HL-60 (cell line): ENCODE measurements around the gene ABHD15.
A peak's percentile ranks its signal among the peaks of the same experiment; 100 is the strongest.

Experiments used
- DNase-seq, 2 experiments: peaks; one replicate each; pipeline ENCODE4 v3.0.0-alpha.2; 2010 to 2020; ENCODE audit warnings: low read depth in 1 of 2, low spot score in 1 of 2
- H3K27ac ChIP-seq: fragments of 250-450 bp; sonication (Bioruptor Pico); replicated peaks from 2 replicates; pipeline ENCODE4 v1.5.1; 2020; ENCODE audit warnings: mild to moderate bottlenecking, moderate library complexity
- H3K27me3 ChIP-seq: fragments of 250-450 bp; sonication (Bioruptor Pico); 2 replicates; pipeline ENCODE4 v1.5.1; 2021; ENCODE audit warnings: mild to moderate bottlenecking, moderate library complexity; ENCODE audit not compliant: insufficient read depth, poor library complexity, severe bottlenecking
- H3K4me3 ChIP-seq: replicated peaks from 2 replicates; pipeline ENCODE4 v1.5.1; 2011; ENCODE audit warnings: mild to moderate bottlenecking, control low read depth, low read length; ENCODE audit not compliant: insufficient read depth
- CTCF ChIP-seq: IDR thresholded peaks from one replicate; pipeline ENCODE4 v1.5.1; 2011; ENCODE audit warnings: low read length, control low read depth, inconsistent platforms; ENCODE audit not compliant: insufficient read depth
- GABPA ChIP-seq: IDR thresholded peaks from 2 replicates; pipeline ENCODE4 v1.6.1; 2012; ENCODE audit warnings: low read depth
- POLR2AphosphoS5 ChIP-seq: IDR thresholded peaks from 2 replicates; pipeline ENCODE4 v1.6.1; 2012; ENCODE audit warnings: low read depth
- REST ChIP-seq: IDR thresholded peaks from 2 replicates; pipeline ENCODE4 v1.6.1; 2012; ENCODE audit warnings: low read depth; ENCODE audit not compliant: insufficient replicate concordance
- SPI1 ChIP-seq: IDR thresholded peaks from 2 replicates; pipeline ENCODE4 v1.6.1; 2012; ENCODE audit warnings: low read depth, mild to moderate bottlenecking, borderline replicate concordance

The ABHD15 gene

GRCh38 chr17:29595107-29595942, 28.5 kb upstream of the ABHD15 start:
- no peak overlapping the region for H3K27ac ChIP-seq
- H3K4me3 ChIP-seq = no peak overlapping the region
- TF ChIP-seq REST (no peak), SPI1 (no peak), CTCF (no peak), GABPA (no peak), POLR2AphosphoS5 (no peak)
- H3K27me3 ChIP-seq = no peaks in the 10 kb centered on the region
- DNase-seq = no peak

- Histone ChIP-seq H3K27ac (no peak overlapping the region), H3K4me3 (0 out of 2 replicates have a peak overlapping the region, but pooled peaks have one; percentile 70), H3K27me3 (no peaks in the 10 kb centered on the region)
- no peak for DNase-seq
- TF ChIP-seq CTCF (no peak), REST (no peak), SPI1 (no peak), POLR2AphosphoS5 (no peak), GABPA (no peak)
These were observed 27.8 kb upstream of the ABHD15 start for GRCh38 chr17:29594519-29595090.

- DNase-seq = peak in 1 of 2 experiments; percentile 38
- Histone ChIP-seq H3K4me3 (peak overlapping the region; percentile 70), H3K27me3 (no peaks in the 10 kb centered on the region), H3K27ac (no peak overlapping the region; the same call in 1 of the 2 replicates)
- TF ChIP-seq GABPA (no peak), REST (peak; percentile 99), CTCF (no peak), POLR2AphosphoS5 (no peak), SPI1 (peak; percentile 10; the same call in 1 of the 2 replicates)
These were observed 27.0 kb upstream of the ABHD15 start for GRCh38 chr17:29593591-29594518.
